HL-60 (cell line): ENCODE results near the gene ST6GALNAC3.

Source experiments
- DNase-seq, 2 experiments: peaks; one replicate each; pipeline ENCODE4 v3.0.0-alpha.2; 2010 to 2020; ENCODE audit warnings: low read depth in 1 of 2, low spot score in 1 of 2
- H3K27ac ChIP-seq: fragments of 250-450 bp; sonication (Bioruptor Pico); replicated peaks from 2 replicates; pipeline ENCODE4 v1.5.1; 2020; ENCODE audit warnings: mild to moderate bottlenecking, moderate library complexity
- H3K27me3 ChIP-seq: fragments of 250-450 bp; sonication (Bioruptor Pico); 2 replicates; pipeline ENCODE4 v1.5.1; 2021; ENCODE audit warnings: mild to moderate bottlenecking, moderate library complexity; ENCODE audit not compliant: insufficient read depth, poor library complexity, severe bottlenecking
- H3K4me3 ChIP-seq: replicated peaks from 2 replicates; pipeline ENCODE4 v1.5.1; 2011; ENCODE audit warnings: mild to moderate bottlenecking, control low read depth, low read length; ENCODE audit not compliant: insufficient read depth
- GABPA ChIP-seq: IDR thresholded peaks from 2 replicates; pipeline ENCODE4 v1.6.1; 2012; ENCODE audit warnings: low read depth
- POLR2AphosphoS5 ChIP-seq: IDR thresholded peaks from 2 replicates; pipeline ENCODE4 v1.6.1; 2012; ENCODE audit warnings: low read depth
- SPI1 ChIP-seq: IDR thresholded peaks from 2 replicates; pipeline ENCODE4 v1.6.1; 2012; ENCODE audit warnings: low read depth, mild to moderate bottlenecking, borderline replicate concordance
- TF ChIP-seq, protein P1 (sequence below): IDR thresholded peaks from 2 replicates; pipeline ENCODE4 v1.6.1; 2012; ENCODE audit warnings: low read depth; ENCODE audit not compliant: insufficient replicate concordance
- TF ChIP-seq, protein P2 (sequence below): IDR thresholded peaks from one replicate; pipeline ENCODE4 v1.5.1; 2011; ENCODE audit warnings: low read length, control low read depth, inconsistent platforms; ENCODE audit not compliant: insufficient read depth

Gene ST6GALNAC3

DNA sequence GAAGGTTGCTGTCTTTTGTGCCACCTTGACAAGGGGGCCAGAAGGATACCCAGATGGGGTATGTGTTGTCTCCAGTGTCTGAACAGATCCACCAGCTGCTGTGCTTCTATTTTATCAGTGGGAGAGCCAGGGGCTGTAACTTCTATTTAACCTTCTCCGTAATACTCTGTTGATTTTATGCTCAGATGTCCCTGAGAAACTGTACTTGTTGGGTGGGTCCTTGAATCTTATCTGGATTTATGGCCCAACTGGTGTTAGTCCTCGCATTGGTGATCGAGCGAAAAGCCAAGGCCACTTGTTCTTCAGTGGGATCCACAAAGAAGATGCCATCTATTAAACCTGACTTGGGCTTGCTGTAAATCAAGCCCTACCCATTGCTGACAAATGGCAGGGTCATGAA is 56.4 kb downstream of the ST6GALNAC3 start:
- no peaks in the 10 kb centered on the region for H3K27me3 ChIP-seq
- no peak overlapping the region for H3K27ac ChIP-seq
- H3K4me3 ChIP-seq, result no peak overlapping the region
- DNase-seq, result no peak
- TF ChIP-seq GABPA (no peak), SPI1 (no peak), POLR2AphosphoS5 (no peak)
- TF ChIP-seq, protein P1, sequence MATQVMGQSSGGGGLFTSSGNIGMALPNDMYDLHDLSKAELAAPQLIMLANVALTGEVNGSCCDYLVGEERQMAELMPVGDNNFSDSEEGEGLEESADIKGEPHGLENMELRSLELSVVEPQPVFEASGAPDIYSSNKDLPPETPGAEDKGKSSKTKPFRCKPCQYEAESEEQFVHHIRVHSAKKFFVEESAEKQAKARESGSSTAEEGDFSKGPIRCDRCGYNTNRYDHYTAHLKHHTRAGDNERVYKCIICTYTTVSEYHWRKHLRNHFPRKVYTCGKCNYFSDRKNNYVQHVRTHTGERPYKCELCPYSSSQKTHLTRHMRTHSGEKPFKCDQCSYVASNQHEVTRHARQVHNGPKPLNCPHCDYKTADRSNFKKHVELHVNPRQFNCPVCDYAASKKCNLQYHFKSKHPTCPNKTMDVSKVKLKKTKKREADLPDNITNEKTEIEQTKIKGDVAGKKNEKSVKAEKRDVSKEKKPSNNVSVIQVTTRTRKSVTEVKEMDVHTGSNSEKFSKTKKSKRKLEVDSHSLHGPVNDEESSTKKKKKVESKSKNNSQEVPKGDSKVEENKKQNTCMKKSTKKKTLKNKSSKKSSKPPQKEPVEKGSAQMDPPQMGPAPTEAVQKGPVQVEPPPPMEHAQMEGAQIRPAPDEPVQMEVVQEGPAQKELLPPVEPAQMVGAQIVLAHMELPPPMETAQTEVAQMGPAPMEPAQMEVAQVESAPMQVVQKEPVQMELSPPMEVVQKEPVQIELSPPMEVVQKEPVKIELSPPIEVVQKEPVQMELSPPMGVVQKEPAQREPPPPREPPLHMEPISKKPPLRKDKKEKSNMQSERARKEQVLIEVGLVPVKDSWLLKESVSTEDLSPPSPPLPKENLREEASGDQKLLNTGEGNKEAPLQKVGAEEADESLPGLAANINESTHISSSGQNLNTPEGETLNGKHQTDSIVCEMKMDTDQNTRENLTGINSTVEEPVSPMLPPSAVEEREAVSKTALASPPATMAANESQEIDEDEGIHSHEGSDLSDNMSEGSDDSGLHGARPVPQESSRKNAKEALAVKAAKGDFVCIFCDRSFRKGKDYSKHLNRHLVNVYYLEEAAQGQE, result no peak
- TF ChIP-seq, protein P2, sequence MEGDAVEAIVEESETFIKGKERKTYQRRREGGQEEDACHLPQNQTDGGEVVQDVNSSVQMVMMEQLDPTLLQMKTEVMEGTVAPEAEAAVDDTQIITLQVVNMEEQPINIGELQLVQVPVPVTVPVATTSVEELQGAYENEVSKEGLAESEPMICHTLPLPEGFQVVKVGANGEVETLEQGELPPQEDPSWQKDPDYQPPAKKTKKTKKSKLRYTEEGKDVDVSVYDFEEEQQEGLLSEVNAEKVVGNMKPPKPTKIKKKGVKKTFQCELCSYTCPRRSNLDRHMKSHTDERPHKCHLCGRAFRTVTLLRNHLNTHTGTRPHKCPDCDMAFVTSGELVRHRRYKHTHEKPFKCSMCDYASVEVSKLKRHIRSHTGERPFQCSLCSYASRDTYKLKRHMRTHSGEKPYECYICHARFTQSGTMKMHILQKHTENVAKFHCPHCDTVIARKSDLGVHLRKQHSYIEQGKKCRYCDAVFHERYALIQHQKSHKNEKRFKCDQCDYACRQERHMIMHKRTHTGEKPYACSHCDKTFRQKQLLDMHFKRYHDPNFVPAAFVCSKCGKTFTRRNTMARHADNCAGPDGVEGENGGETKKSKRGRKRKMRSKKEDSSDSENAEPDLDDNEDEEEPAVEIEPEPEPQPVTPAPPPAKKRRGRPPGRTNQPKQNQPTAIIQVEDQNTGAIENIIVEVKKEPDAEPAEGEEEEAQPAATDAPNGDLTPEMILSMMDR, result no peak

DNA sequence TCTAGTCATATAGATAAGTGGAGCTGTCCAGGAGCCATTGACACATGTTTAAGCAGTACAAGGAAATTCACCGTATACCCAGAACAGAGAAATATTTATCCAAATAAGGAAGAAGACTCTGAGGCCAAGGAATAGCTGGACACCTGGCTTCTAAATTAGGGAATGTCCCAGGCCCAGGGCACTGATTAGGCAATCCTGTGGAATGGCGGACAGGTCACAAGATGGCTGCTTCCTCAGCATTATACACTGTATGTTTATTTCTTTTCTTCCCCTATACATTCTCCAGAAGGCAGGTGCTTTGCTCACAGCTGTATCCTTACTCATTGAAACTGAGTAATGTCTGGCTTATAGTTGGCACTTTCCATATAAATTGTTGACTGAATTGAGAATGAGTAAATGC is 59.4 kb downstream of the ST6GALNAC3 start:
- DNase-seq, result no peak
- Histone ChIP-seq H3K27me3 (no peaks in the 10 kb centered on the region), H3K4me3 (no peak overlapping the region), H3K27ac (no peak overlapping the region)
- TF ChIP-seq GABPA (no peak), SPI1 (no peak), POLR2AphosphoS5 (no peak)
- TF ChIP-seq, protein P1, result no peak
- TF ChIP-seq, protein P2, result no peak

DNA sequence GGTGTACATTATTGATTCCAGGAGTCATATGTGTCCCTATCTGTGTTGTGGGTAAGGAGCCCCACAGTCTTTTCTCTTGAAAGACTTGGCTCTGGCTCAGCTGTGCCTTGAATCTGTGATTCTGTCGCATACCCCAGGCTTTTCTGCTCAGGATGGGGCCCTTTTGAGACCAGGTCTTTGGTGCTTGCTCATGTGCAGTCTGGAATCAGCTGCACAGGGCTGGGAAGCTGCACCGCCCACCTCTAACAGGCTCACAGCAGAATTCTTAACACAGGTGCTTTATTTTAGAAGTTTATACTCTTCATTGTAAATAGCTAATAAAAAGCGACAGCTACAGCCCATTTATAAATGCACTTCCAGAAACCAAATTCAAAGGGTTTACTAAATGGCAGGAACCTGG is 61.3 kb downstream of the ST6GALNAC3 start:
- Histone ChIP-seq H3K4me3 (no peak overlapping the region), H3K27ac (no peak overlapping the region), H3K27me3 (no peaks in the 10 kb centered on the region)
- DNase-seq, result no peak
- TF ChIP-seq, protein P1, result no peak
- TF ChIP-seq, protein P2, result no peak
